Astrocyte (in vitro differentiated cells and primary cell): ENCODE results near the gene OR6C76. TPM values are rescaled to one million over a fixed set of nuclear protein-coding genes. Genes with fewer than 3 reads are reported as not detected.
"Not testable (repeated sequence)": the region's sequence is repeated elsewhere in the genome, so short reads cannot be mapped to it uniquely, and the experiment has no call there.

Experiments used
- DNase-seq: peaks from one replicate; pipeline ENCODE4 v3.0.0-alpha.2; 2010; ENCODE audit warnings: low read depth
- FAIRE-seq: peaks from 2 replicates; lab custom pipeline; 2011; peaks lifted over from hg19 to GRCh38; lab: Jason Lieb, UNC
- H2AFZ ChIP-seq: 2 replicates; pipeline ENCODE4 v1.6.0; 2012; ENCODE audit warnings: low read depth, low read length, inconsistent platforms
- H3K27ac ChIP-seq: 2 replicates; pipeline ENCODE4 v1.5.1; 2011; ENCODE audit warnings: low read depth, low read length, inconsistent platforms
- H3K27me3 ChIP-seq: 2 replicates; pipeline ENCODE4 v1.6.0; 2011; ENCODE audit warnings: low read length, inconsistent platforms; ENCODE audit not compliant: insufficient read depth
- H3K36me3 ChIP-seq: 2 replicates; pipeline ENCODE4 v1.5.1; 2011; ENCODE audit warnings: low read length, inconsistent platforms; ENCODE audit not compliant: insufficient read depth
- H3K4me1 ChIP-seq: 2 replicates; pipeline ENCODE4 v1.5.1; 2011; ENCODE audit warnings: low read length, inconsistent platforms; ENCODE audit not compliant: insufficient read depth
- H3K4me2 ChIP-seq: 2 replicates; pipeline ENCODE4 v1.6.0; 2012; ENCODE audit warnings: low read length, inconsistent platforms
- H3K4me3 ChIP-seq: 2 replicates; pipeline ENCODE4 v1.5.1; 2011; ENCODE audit warnings: low read depth, mild to moderate bottlenecking, low read length, inconsistent platforms; ENCODE audit not compliant: insufficient read depth
- H3K79me2 ChIP-seq: 2 replicates; pipeline ENCODE4 v1.6.0; 2012; ENCODE audit warnings: mild to moderate bottlenecking, low read length, inconsistent platforms; ENCODE audit not compliant: insufficient read depth
- H3K9ac ChIP-seq: 2 replicates; pipeline ENCODE4 v1.6.0; 2012; ENCODE audit warnings: mild to moderate bottlenecking, low read length, inconsistent platforms
- H3K9me3 ChIP-seq: 2 replicates; pipeline ENCODE4 v1.5.1; 2012; ENCODE audit warnings: low read depth, mild to moderate bottlenecking, low read length, inconsistent platforms; ENCODE audit not compliant: insufficient read depth
- H4K20me1 ChIP-seq: 2 replicates; pipeline ENCODE4 v1.6.0; 2012; ENCODE audit warnings: low read length, inconsistent platforms; ENCODE audit not compliant: insufficient read depth
- H3K27ac Mint-ChIP-seq: one replicate; pipeline ENCODE4 v1.8.0; 2021; ENCODE audit warnings: mild to moderate bottlenecking, mixed read lengths; ENCODE audit not compliant: unreplicated experiment
- H3K27me3 Mint-ChIP-seq: one replicate; pipeline ENCODE4 v1.8.0; 2021; ENCODE audit warnings: low read depth, mixed read lengths; ENCODE audit not compliant: unreplicated experiment
- H3K36me3 Mint-ChIP-seq: one replicate; pipeline ENCODE4 v1.8.0; 2021; ENCODE audit warnings: low read depth, mixed read lengths; ENCODE audit not compliant: unreplicated experiment
- H3K4me1 Mint-ChIP-seq: one replicate; pipeline ENCODE4 v1.8.0; 2021; ENCODE audit warnings: low read depth, mixed read lengths; ENCODE audit not compliant: unreplicated experiment
- H3K4me3 Mint-ChIP-seq: one replicate; pipeline ENCODE4 v1.8.0; 2021; ENCODE audit warnings: mild to moderate bottlenecking, moderate library complexity, mixed read lengths; ENCODE audit not compliant: unreplicated experiment
- H3K9me3 Mint-ChIP-seq: one replicate; pipeline ENCODE4 v1.8.0; 2021; ENCODE audit warnings: mild to moderate bottlenecking, mixed read lengths; ENCODE audit not compliant: unreplicated experiment
- EZH2 ChIP-seq: IDR thresholded peaks from 2 replicates; pipeline ENCODE4 v1.6.1; 2012; ENCODE audit warnings: mild to moderate bottlenecking, low read length, inconsistent platforms; ENCODE audit not compliant: insufficient read depth
- total RNA-seq: library from RNA; stranded (reverse); gene quantifications from 2 replicates; pipeline ENCODE4 v1.2.1, GENCODE V29; 2021
- TF ChIP-seq, protein P1 (sequence below): IDR thresholded peaks from 2 replicates; pipeline ENCODE4 v1.5.1; 2011; ENCODE audit warnings: low read depth, mild to moderate bottlenecking, inconsistent platforms, low read length, moderate library complexity; ENCODE audit not compliant: insufficient read depth

OR6C76 gene
- total RNA-seq, 1 donor from 2014 or later = not detected

DNA sequence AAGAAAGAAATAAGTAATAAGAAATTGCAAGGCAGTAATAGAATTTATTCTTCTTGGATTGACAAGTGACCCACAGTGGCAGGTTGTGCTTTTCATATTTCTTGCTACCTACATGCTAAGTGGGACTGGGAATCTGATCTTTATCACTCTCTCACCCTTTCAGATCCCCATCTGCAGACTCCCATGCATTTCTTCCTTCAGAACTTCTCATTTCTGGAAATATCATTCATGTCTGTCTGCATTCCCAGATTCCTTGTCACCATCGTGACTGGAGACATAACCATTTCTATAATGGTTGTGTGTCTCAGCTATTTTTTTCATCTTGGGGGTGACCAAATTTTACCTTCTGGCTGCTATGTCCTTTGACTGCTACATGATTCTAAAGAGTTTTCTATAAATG is 29.7 kb upstream of the OR6C76 start:
- DNase-seq (no peak), FAIRE-seq (no peak)
- no peak overlapping the region for H3K27ac ChIP-seq
- H3K9me3 ChIP-seq = no peaks in the 10 kb centered on the region
- H3K9ac ChIP-seq = no peak overlapping the region
- H3K4me2 ChIP-seq = no peak overlapping the region
- Mint-ChIP-seq H3K27me3 (no peaks in the 10 kb centered on the region), H3K4me1 (peaks cover 8% of the 10 kb centered on the region), H3K9me3 (no peaks in the 10 kb centered on the region), H3K36me3 (no peaks in the 10 kb centered on the region), H3K4me3 (no peak overlapping the region), H3K27ac (peak overlapping the region; percentile 59)
- H2AFZ ChIP-seq = no peak overlapping the region
- no peaks in the 10 kb centered on the region for H3K79me2 ChIP-seq
- H3K4me3 ChIP-seq = no peak overlapping the region
- no peaks in the 10 kb centered on the region for H3K4me1 ChIP-seq
- H4K20me1 ChIP-seq = no peaks in the 10 kb centered on the region
- H3K36me3 ChIP-seq = no peaks in the 10 kb centered on the region
- H3K27me3 ChIP-seq = no peaks in the 10 kb centered on the region
- TF ChIP-seq EZH2 = no peak
- TF ChIP-seq, protein P1, sequence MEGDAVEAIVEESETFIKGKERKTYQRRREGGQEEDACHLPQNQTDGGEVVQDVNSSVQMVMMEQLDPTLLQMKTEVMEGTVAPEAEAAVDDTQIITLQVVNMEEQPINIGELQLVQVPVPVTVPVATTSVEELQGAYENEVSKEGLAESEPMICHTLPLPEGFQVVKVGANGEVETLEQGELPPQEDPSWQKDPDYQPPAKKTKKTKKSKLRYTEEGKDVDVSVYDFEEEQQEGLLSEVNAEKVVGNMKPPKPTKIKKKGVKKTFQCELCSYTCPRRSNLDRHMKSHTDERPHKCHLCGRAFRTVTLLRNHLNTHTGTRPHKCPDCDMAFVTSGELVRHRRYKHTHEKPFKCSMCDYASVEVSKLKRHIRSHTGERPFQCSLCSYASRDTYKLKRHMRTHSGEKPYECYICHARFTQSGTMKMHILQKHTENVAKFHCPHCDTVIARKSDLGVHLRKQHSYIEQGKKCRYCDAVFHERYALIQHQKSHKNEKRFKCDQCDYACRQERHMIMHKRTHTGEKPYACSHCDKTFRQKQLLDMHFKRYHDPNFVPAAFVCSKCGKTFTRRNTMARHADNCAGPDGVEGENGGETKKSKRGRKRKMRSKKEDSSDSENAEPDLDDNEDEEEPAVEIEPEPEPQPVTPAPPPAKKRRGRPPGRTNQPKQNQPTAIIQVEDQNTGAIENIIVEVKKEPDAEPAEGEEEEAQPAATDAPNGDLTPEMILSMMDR = no peak

DNA sequence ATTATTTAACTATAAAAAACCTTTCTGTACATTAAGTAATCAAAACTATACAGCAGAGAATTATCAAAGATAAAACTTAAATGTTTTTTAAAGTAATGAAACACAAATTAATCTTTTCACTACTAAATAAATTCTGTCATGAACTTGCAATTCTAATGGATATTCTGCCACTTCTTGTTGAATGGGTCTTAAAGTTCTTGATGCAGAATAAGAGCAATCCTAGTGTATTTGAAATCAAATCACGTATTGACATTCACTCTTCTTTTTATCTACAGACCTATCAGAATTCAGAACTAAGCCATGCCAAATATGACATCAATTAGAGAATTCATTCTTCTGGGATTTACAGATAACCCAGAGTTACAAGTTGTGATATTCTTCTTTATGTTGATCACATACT is 25.8 kb upstream of the OR6C76 start, which contains the start of gene OR6C65:
Gene OR6C65 (plus strand): TSS at position 301 of the 400 bp plus-strand sequence. CDS start 0 bp downstream, at position 301.
- no peaks in the 10 kb centered on the region for H3K9me3 Mint-ChIP-seq
- FAIRE-seq (no peak), DNase-seq (no peak)
- H3K27ac Mint-ChIP-seq = no peak within 1 kb of the TSS
- no peaks in the 10 kb centered on the region for H3K36me3 Mint-ChIP-seq
- no peak within 1 kb of the TSS for H3K4me2 ChIP-seq
- H2AFZ ChIP-seq = no peak within 1 kb of the TSS
- H3K79me2 ChIP-seq = no peaks in the 10 kb centered on the region
- H3K9me3 ChIP-seq = no peaks in the 10 kb centered on the region
- H3K27ac ChIP-seq = no peak within 1 kb of the TSS
- no peak for TF ChIP-seq EZH2
- TF ChIP-seq, protein P1 = no peak
- H3K27me3 Mint-ChIP-seq = no peaks in the 10 kb centered on the region
- no peaks in the 10 kb centered on the region for H3K4me1 ChIP-seq
- H3K36me3 ChIP-seq = no peaks in the 10 kb centered on the region
- no peaks in the 10 kb centered on the region for H4K20me1 ChIP-seq
- no peaks in the 10 kb centered on the region for H3K27me3 ChIP-seq
- H3K4me3 Mint-ChIP-seq = no peak within 1 kb of the TSS
- H3K4me1 Mint-ChIP-seq = peaks cover 8% of the 10 kb centered on the region
- no peak within 1 kb of the TSS for H3K9ac ChIP-seq
- H3K4me3 ChIP-seq = no peak within 1 kb of the TSS

DNA sequence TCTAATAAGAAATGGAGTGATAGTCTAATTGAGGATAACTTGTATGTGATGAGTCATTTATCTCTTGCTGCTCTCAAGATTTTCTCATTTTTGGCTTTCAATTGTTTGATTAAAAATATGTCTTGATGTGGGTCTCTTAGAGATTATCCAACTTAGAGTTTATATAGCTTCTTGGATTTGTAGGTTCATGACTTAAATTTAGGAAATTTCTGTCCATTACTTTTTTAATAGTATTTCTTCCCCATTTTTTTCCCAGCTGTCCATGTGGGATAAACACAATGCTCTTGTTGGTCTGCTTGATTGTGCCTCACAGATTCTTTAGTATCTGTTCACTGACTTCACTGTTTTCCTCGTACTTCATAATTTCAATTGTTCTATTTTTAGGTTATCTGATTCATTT is 18.2 kb upstream of the OR6C76 start:
- Mint-ChIP-seq H3K4me3 (no peak overlapping the region), H3K9me3 (no peaks in the 10 kb centered on the region), H3K27me3 (no peaks in the 10 kb centered on the region), H3K36me3 (no peaks in the 10 kb centered on the region), H3K27ac (no peak overlapping the region), H3K4me1 (no peaks in the 10 kb centered on the region)
- Histone ChIP-seq H3K4me2 (no peak overlapping the region), H3K4me3 (no peak overlapping the region), H4K20me1 (no peaks in the 10 kb centered on the region), H3K4me1 (no peaks in the 10 kb centered on the region), H3K9ac (no peak overlapping the region), H3K27ac (no peak overlapping the region), H3K79me2 (no peaks in the 10 kb centered on the region), H2AFZ (no peak overlapping the region), H3K9me3 (no peaks in the 10 kb centered on the region), H3K27me3 (no peaks in the 10 kb centered on the region), H3K36me3 (no peaks in the 10 kb centered on the region)
- FAIRE-seq (no peak), DNase-seq (no peak)
- TF ChIP-seq, protein P1 = no peak
- no peak for TF ChIP-seq EZH2

DNA sequence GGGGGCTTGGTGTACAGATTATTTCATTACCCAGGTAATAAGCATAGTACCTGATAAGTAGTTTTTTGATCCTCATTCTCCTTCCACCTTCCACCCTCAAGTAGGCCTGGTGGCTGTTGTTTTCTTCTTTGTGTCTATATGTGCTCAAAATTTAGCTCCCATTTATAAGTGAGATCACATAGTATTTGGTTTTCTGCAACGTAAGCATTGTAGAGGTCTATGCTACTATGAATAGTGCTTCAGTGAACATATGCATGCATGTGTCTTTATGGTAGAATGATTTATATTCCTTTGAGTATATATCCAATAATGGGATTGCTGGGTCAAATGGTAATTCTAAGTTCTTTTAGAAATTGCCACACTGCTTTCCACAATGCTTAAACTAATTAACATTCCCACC is 16.9 kb upstream of the OR6C76 start:
- not testable (repeated sequence) for H3K4me3 Mint-ChIP-seq, H3K27me3 ChIP-seq, H3K36me3 ChIP-seq, FAIRE-seq, H3K4me1 ChIP-seq, H3K27ac Mint-ChIP-seq, H3K27me3 Mint-ChIP-seq, H3K9me3 Mint-ChIP-seq, H3K9me3 ChIP-seq, H3K36me3 Mint-ChIP-seq, H3K4me2 ChIP-seq, DNase-seq, H3K27ac ChIP-seq, H3K4me1 Mint-ChIP-seq, H3K79me2 ChIP-seq, H2AFZ ChIP-seq, H3K4me3 ChIP-seq, H4K20me1 ChIP-seq, H3K9ac ChIP-seq
